Measurements from ENCODE around the gene PCDHB10.
"Not testable (repeated sequence)": the region's sequence is repeated elsewhere in the genome, so short reads cannot be mapped to it uniquely, and the experiment has no call there.

Gene PCDHB10

GRCh38 chr5:141186897-141187512, 5.1 kb upstream of the PCDHB10 start, which contains the start of gene PCDHB9:
PCDHB9 (plus strand) TSS chr5:141187161; CDS start chr5:141187319, 158 bp downstream.
- Histone ChIP-seq H3K27ac (no peak within 1 kb of the TSS), H3K9ac (no peak within 1 kb of the TSS)

GRCh38 chr5:141188682-141189081, 3.5 kb upstream of the PCDHB10 start:
- not testable (repeated sequence) for H2AFZ ChIP-seq (ENCODE audit: low read depth); H4K20me1 ChIP-seq (ENCODE audit: insufficient read depth); H3K4me3 ChIP-seq (IDR thresholded peaks at IDR 0.05; ENCODE audit: insufficient read depth, low read depth, low read length); H3K9ac ChIP-seq; H3K4me2 ChIP-seq; H3K27ac ChIP-seq; H3K27me3 ChIP-seq (ENCODE audit: insufficient read depth, low read depth); H3K36me3 ChIP-seq (ENCODE audit: insufficient read depth); H3K79me2 ChIP-seq (ENCODE audit: insufficient read depth, low read depth); H3K4me1 ChIP-seq (ENCODE audit: low read depth, poor library complexity, severe bottlenecking)

More at GRCh38 chr5:141186897-141187512, 5.1 kb upstream of the PCDHB10 start, which contains the start of gene PCDHB9:
- no peak within 1 kb of the TSS for H3K4me3 ChIP-seq (IDR thresholded peaks at IDR 0.05; ENCODE audit: insufficient read depth, low read depth, low read length)
- H3K27me3 ChIP-seq (ENCODE audit: insufficient read depth, low read depth) = no peaks in the 10 kb centered on the region
- H3K4me1 ChIP-seq (ENCODE audit: low read depth, poor library complexity, severe bottlenecking) = no peaks in the 10 kb centered on the region
- no peaks in the 10 kb centered on the region for H4K20me1 ChIP-seq (ENCODE audit: insufficient read depth)
- no peak within 1 kb of the TSS for H2AFZ ChIP-seq (ENCODE audit: low read depth)
- no peaks in the 10 kb centered on the region for H3K36me3 ChIP-seq (ENCODE audit: insufficient read depth)
- peak; percentile 70; the same call in 1 of the 2 replicates for TF ChIP-seq CTCF (conservative IDR thresholded peaks at IDR 0.05; ENCODE audit: low read depth, low read length)
- H3K4me2 ChIP-seq = no peak within 1 kb of the TSS
- H3K79me2 ChIP-seq (ENCODE audit: insufficient read depth, low read depth) = no peaks in the 10 kb centered on the region

- not testable (repeated sequence) for H3K36me3 ChIP-seq (ENCODE audit: insufficient read depth); H2AFZ ChIP-seq (ENCODE audit: low read depth); H3K9ac ChIP-seq; H3K4me2 ChIP-seq; H3K27ac ChIP-seq; H3K4me1 ChIP-seq (ENCODE audit: low read depth, poor library complexity, severe bottlenecking); H4K20me1 ChIP-seq (ENCODE audit: insufficient read depth); H3K79me2 ChIP-seq (ENCODE audit: insufficient read depth, low read depth); H3K27me3 ChIP-seq (ENCODE audit: insufficient read depth, low read depth); H3K4me3 ChIP-seq (IDR thresholded peaks at IDR 0.05; ENCODE audit: insufficient read depth, low read depth, low read length)
These were observed 3.0 kb upstream of the PCDHB10 start for GRCh38 chr5:141189131-141189530.

- H3K9ac ChIP-seq; H3K4me2 ChIP-seq; H2AFZ ChIP-seq (ENCODE audit: low read depth); H3K4me3 ChIP-seq (IDR thresholded peaks at IDR 0.05; ENCODE audit: insufficient read depth, low read depth, low read length); H3K27ac ChIP-seq; H3K36me3 ChIP-seq (ENCODE audit: insufficient read depth); H4K20me1 ChIP-seq (ENCODE audit: insufficient read depth); H3K4me1 ChIP-seq (ENCODE audit: low read depth, poor library complexity, severe bottlenecking); H3K27me3 ChIP-seq (ENCODE audit: insufficient read depth, low read depth); H3K79me2 ChIP-seq (ENCODE audit: insufficient read depth, low read depth): not testable (repeated sequence)
These were observed 2.2 kb downstream of the PCDHB10 start for GRCh38 chr5:141194332-141194731.

GRCh38 chr5:141196363-141196762, 4.2 kb downstream of the PCDHB10 start:
- TF ChIP-seq CTCF (conservative IDR thresholded peaks at IDR 0.05; ENCODE audit: low read depth, low read length) = no peak
- H3K27ac ChIP-seq = no peak overlapping the region
- H2AFZ ChIP-seq (ENCODE audit: low read depth) = no peak overlapping the region
- H3K4me2 ChIP-seq = no peak overlapping the region
- no peak overlapping the region for H3K4me3 ChIP-seq (IDR thresholded peaks at IDR 0.05; ENCODE audit: insufficient read depth, low read depth, low read length)
- no peak overlapping the region for H3K9ac ChIP-seq
- H3K36me3 ChIP-seq (ENCODE audit: insufficient read depth) = no peaks in the 10 kb centered on the region
- no peaks in the 10 kb centered on the region for H3K27me3 ChIP-seq (ENCODE audit: insufficient read depth, low read depth)
- no peaks in the 10 kb centered on the region for H3K4me1 ChIP-seq (ENCODE audit: low read depth, poor library complexity, severe bottlenecking)
- no peaks in the 10 kb centered on the region for H4K20me1 ChIP-seq (ENCODE audit: insufficient read depth)
- no peaks in the 10 kb centered on the region for H3K79me2 ChIP-seq (ENCODE audit: insufficient read depth, low read depth)

Measured in KMS-11 (cell line).